ENCODE data around the gene FOS.

- TF ChIP-seq, protein P1, sequence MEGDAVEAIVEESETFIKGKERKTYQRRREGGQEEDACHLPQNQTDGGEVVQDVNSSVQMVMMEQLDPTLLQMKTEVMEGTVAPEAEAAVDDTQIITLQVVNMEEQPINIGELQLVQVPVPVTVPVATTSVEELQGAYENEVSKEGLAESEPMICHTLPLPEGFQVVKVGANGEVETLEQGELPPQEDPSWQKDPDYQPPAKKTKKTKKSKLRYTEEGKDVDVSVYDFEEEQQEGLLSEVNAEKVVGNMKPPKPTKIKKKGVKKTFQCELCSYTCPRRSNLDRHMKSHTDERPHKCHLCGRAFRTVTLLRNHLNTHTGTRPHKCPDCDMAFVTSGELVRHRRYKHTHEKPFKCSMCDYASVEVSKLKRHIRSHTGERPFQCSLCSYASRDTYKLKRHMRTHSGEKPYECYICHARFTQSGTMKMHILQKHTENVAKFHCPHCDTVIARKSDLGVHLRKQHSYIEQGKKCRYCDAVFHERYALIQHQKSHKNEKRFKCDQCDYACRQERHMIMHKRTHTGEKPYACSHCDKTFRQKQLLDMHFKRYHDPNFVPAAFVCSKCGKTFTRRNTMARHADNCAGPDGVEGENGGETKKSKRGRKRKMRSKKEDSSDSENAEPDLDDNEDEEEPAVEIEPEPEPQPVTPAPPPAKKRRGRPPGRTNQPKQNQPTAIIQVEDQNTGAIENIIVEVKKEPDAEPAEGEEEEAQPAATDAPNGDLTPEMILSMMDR (IDR thresholded peaks at IDR 0.05): no peak
- no peak for TF ChIP-seq EZH2 (IDR thresholded peaks at IDR 0.05)
Observed at GRCh38 chr14:75236901-75237419, 41.7 kb upstream of the FOS start.

Measured in neural progenitor cell (in vitro differentiated cells).